GM12864 (cell line): ENCODE results near the gene SEMA6A.
A peak's percentile ranks its signal among the peaks of the same experiment; 100 is the strongest.

Experiments used
- DNase-seq: peaks from one replicate; pipeline ENCODE4 v3.0.0-alpha.2; 2011; ENCODE audit warnings: low read depth
- H3K4me3 ChIP-seq: 2 replicates; pipeline ENCODE4 v1.5.1; 2011; ENCODE audit warnings: mild to moderate bottlenecking, low read depth, low read length, control low read depth
- CTCF ChIP-seq: IDR thresholded peaks from 2 replicates; pipeline ENCODE4 v1.5.1; 2011; ENCODE audit warnings: low read depth, mild to moderate bottlenecking, moderate library complexity, low read length, control low read depth, inconsistent platforms; ENCODE audit errors: missing control alignments

Gene SEMA6A

GRCh38 chr5:116574367-116575325, at the start of gene SEMA6A:
TSS of gene SEMA6A (minus strand) at chr5:116574823. CDS start at chr5:116504944, 69,879 bp downstream.
- peak within 1 kb of the TSS; percentile 68 for H3K4me3 ChIP-seq
- peak; percentile 73 for DNase-seq
- no peak for TF ChIP-seq CTCF

- no peak for TF ChIP-seq CTCF
- no peak for DNase-seq
- no peak overlapping the region for H3K4me3 ChIP-seq
These were observed 47.9 kb upstream of the SEMA6A start for GRCh38 chr5:116622375-116623050.

GRCh38 chr5:116621599-116621998, 47.0 kb upstream of the SEMA6A start:
- no peak for DNase-seq
- no peak overlapping the region for H3K4me3 ChIP-seq
- no peak for TF ChIP-seq CTCF

- no peak for DNase-seq
- TF ChIP-seq CTCF = no peak
These were observed 42.3 kb upstream of the SEMA6A start for GRCh38 chr5:116616876-116617275.

GRCh38 chr5:116614603-116614920, 39.9 kb upstream of the SEMA6A start:
- DNase-seq = no peak
- no peak for TF ChIP-seq CTCF
- H3K4me3 ChIP-seq = no peak overlapping the region

More at GRCh38 chr5:116616876-116617275, 42.3 kb upstream of the SEMA6A start:
- no peak overlapping the region for H3K4me3 ChIP-seq

- no peak for TF ChIP-seq CTCF
- H3K4me3 ChIP-seq = no peak overlapping the region
- DNase-seq = no peak
These were observed 38.8 kb upstream of the SEMA6A start for GRCh38 chr5:116613445-116613844.
